ENCODE results near the gene TMEM238.

TMEM238 gene

DNA sequence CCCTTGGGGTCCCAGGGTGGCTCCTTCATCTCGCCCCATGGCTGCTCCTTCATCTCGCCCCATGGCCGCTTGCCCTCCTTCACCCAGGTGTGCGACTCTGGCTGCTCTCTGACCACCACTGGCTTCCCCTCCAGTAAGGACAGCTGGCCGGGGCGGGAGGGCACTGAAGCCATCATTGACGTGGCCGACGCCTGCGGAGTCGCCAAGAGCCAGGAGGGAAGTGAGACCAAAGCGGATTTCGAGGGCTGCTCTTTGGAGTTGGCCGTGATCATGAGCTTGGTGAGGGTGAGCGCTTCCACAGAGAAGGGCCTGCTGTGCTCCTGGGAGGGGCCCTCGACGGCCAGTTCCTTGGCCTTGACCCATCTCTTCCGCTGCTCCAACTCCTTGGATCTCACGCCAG lies 25.6 kb downstream of the TMEM238 start:
- DNase-seq (ENCODE audit: low spot score), result no peak

DNA sequence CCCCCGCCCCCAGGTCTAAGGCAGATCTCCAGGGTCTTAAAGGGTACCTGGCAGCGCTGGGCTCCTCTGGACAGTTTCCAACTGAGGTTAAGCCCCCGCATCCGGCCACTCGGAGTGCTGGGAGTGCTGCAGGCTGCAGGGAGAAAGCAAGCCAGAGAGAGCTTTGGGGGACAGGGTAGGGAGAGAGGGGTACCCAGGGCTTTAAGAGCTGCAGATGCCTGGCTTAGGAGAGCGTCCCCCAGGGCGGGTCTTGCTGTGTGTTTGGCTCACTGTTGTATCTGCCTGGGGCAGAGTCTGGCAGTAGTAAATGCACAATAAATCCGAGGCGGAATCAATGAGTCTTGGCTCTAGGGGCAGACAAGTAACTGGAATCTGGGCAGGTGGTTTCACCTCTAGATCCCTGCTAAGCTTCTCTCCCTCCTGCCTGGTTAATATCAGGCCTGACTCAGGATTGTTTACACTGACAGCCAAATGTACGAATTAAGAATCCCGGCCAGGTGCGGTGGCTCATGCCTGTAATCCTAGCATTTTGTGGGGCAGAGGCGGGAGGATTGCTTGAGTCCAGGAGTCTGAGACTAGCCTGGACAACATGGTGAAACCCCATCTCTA lies 28.8 kb downstream of the TMEM238 start:
- no peak for DNase-seq (ENCODE audit: low spot score)

DNA sequence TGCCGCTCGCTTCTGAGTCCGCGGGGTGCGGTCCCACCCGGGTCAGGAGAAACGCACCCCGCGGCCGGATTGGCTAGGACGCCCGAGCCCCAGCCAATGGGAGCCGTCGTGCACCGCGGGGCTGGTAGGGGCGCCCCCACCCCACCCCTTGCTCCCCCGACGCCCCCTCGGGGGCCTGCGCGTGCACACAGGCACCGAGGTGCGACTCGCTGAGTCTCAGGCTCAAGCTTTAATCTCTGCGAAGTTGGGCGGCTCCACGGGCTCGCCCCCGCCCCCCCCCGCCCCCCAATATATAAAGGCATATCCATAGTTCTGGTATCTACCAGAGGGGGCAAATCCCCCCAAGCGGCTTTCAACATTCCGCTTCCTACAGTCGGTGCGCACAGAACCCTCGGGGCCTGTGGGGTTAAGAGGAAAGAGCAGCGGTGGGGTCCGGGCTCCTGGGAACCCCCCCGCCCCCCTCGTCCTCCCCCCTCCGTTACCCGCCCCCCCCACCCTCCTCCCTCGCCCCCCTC lies 29.3 kb downstream of the TMEM238 start, which contains the start of gene COX6B2:
Gene COX6B2, minus strand, starts transcription at position 22 of the 515 bp plus-strand sequence. CDS start 198 bp downstream, outside the sequence.
- no peak for DNase-seq (ENCODE audit: low spot score)

DNA sequence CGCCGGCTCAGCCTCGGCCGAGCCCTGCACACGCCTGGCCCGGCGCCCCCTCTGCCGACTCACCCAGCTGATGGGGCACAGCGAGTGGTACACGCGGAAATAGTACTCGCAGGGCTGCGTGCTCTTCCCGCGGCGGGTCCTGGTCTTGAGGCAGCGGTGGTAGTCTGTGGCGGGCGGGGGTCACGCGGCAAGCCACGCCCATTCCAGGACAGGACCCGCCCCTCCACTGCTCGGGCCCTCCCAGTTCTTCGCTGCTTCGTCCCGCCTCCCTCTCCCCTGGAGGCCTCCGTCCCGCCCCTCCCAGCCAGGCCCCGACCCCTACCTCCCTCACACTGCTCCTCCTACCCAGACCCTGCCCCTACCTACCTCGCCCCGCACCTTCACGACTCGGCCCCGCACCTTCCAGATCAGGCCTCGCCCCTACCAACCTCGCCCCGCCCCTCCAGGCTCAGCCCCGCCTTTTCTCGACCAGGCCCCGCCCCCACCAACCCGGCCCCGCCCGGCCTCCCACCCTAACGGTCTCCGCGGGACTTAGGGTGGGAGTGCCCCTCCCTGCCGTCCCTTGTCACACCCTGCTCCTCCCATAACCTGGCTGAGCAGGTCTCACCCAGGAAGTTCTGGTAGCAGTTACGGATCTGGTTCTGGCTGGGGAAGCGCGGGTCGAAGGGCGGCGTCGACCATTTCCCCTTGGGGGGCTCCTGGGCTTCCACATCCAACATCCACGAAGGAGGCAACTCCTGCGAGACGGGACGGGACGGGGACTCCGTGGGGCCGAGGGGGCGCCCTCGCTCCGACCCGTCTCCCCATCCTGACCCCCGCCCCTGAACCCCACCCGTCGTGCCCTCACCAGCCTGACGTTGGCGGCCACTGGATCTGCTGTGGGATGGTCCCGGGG lies 30.0 kb downstream of the TMEM238 start:
- peak; percentile 91 for DNase-seq (ENCODE audit: low spot score)

DNA sequence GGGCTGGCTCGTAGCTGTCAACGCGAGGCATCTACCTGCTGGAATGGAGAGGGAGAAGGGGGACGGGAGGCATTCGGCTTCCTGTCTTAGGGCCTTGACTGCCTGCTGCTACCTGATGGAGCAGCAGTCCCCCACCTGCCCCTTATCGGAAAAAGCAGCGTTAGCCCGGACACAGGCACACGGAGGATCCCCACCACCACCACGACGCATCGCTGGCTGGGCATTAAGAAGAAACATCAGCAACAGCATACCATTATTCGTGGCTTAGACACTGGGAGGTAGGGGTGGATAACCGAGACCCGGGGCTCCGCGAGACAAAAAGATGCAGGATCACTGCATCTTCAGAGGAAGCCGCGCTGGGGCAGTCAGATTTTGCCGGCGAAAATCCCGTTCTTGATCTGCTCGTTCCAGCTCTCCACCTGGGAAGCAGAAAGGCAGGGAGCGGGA lies 30.7 kb downstream of the TMEM238 start:
- no peak for DNase-seq (ENCODE audit: low spot score)

DNA sequence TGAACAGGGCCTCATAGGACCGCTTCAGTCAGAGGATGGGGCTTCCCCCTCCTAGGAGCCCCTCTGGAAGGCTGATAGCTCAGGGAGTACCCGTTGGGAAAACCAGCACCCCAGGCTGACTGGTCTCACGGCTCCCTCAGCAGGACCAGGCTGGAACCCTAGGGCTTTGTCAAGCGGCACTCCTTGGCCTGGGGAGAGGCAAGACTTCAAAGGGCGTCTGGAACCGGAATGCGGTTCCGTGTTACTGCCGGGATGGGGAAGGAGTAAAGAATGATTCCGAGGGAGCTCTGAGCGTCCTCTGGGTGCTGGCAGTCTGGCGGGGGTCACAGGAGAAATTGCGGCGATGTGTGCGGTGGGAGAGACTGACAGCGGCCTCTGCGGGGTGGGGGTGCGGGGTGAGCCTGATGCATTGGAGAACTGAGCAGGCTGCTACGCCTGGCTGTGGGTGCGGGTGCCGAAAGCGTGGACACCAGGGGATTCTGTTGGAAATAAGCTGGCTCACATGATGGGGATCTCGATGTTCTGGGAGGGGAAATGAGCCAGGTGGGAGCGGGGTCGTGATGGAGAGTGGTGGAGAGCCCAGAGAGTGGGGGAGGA lies 31.4 kb downstream of the TMEM238 start:
- DNase-seq (ENCODE audit: low spot score), result no peak

DNA sequence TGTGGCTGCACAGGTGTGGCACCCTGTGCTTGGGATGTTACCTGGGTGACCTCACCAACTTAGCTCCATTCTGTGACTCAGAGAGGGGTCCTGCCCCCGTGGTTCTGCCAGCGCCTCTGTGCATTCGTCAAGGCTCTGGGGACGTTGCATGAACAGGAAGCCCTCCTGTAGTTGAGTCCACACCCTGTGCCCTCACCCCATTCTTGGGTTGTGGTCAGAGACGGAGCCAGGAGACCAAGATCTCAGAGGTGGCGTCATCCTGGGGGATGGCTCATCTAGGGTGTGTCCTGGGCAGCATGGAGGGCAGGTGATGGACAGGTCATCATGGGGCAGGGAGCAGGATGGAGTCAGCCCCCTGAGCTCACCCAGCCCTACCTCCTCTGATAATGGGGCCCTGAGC lies 32.1 kb downstream of the TMEM238 start:
- DNase-seq (ENCODE audit: low spot score), result no peak

DNA sequence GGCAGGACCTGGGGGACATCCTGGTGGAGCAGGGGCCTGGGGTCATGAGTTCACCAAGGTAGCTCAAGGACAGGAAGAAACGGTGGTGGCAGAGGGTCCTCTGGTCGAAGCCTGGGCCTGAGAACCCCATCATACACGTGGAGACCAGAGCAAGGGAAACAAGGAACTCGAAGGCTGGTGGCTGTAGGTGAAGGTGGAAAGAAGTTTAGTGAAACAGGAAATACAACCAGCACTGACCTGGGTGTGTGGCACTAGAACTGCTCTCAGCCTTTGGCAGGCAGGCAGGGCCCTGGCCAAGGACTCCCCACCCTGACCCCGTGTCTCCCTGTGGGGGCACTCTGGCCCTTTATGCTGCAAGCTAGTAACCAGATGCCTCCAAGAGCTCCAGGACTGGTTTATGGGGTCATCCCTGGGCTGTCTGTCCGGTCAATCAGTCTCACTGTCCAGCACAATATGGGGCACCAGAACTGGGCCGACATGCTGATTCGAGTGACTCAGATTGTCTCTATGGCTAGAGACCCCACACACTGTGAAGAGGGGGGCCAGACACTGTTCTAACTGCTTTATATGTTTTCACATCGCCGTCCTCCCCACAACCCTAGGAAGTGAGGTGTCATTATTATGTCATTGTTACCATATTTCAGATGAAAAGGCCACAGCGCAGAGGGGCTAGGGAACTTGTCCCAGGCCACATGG lies 33.3 kb downstream of the TMEM238 start:
- no peak for DNase-seq (ENCODE audit: low spot score)

DNA sequence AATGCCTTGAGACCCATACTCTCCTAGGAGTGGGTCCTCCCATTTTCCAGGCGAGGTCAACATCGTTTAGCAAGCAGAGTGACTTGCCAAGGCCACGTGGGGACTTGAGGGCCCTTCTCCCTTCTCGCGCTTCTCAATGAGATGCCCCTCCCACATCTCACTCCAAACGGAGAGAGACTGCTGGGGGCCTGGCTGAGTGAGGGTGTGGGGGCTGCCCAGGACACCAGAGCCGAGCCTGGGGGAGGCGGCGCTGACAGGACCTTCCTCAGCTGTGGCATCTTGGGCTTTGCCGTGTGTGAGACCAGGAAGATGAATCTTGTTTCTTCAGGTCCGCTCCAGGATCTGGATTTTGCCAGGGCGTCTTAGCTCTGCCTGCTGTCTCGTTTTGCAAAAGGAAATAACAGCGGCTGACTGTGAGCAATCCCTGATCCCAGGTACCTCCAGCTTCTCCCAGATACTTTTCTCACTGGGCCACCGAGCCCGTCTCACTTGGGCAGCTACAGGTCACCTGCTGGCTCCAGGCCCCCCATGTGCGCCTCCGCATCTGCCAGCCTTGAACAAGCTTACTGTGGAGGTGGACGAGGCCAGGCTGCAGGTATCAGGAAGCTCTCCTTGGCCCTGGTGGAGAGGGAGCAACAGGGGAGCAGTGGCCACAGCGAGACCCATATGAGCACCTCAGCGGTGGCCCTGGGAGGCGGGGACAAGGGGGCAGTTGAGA lies 35.6 kb downstream of the TMEM238 start:
- DNase-seq (ENCODE audit: low spot score), result no peak

DNA sequence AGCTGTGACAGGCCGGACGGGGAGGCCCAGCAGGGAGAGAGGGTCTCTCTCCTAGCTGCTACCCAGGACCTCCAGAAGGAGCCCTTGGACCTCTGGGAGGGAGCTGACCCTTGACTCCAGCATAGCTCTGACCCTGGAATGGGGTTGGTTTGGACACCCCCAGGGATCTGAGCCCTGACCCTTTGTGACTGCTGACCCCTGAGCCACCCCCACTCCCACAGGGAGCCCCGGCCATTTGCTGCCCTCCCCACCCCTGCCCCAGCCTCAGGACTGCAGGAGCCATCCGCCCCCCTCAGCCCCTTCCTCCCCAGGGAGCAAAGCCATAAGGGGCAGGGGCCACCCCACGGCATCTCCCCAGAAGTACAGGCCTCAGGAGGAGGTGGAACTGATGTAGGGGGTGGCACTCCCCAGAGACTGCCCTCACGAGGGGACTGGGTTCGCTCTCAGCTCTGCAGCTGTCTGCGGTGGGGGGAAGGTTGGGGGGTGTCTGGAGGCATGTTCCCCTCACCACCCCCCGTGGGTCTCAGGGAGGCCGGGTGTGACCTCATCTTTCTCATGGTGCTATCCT lies 36.6 kb downstream of the TMEM238 start:
- DNase-seq (ENCODE audit: low spot score), result no peak

DNA sequence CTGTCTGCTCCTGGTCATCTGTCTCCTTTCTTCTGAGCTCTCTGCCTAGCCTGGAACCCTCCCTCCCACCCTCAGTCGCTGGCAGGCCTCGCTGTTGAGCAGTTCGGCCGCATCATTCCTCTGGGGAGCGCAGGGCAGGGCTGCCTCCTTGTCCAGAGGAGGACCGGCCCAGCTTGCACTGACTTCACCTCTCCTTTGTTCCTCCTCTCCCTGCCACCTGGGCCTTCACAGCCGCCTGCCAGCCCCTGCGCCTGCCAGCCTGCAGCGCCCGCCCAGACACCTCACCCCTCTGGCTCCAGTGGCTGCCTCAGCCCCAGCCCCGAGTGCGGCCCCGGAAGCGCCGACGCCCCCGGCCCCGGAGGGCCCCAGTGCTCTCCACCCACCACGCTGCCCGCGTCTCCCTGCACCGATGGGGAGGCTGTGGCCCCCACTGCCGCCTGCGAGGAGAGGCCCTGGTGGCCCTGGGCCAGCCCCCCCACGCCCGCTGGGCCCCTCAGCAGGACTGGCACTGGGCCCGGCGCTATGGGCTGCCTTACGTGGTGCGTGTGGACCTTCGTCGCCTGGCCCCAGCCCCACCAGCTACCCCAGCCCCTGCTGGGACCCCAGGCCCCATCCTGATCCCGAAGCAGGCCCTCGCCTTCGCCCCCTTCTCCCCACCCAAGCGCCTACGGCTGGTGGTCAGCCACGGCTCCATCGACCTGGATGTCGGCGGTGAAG lies 37.2 kb downstream of the TMEM238 start:
- DNase-seq (ENCODE audit: low spot score), result no peak

DNA sequence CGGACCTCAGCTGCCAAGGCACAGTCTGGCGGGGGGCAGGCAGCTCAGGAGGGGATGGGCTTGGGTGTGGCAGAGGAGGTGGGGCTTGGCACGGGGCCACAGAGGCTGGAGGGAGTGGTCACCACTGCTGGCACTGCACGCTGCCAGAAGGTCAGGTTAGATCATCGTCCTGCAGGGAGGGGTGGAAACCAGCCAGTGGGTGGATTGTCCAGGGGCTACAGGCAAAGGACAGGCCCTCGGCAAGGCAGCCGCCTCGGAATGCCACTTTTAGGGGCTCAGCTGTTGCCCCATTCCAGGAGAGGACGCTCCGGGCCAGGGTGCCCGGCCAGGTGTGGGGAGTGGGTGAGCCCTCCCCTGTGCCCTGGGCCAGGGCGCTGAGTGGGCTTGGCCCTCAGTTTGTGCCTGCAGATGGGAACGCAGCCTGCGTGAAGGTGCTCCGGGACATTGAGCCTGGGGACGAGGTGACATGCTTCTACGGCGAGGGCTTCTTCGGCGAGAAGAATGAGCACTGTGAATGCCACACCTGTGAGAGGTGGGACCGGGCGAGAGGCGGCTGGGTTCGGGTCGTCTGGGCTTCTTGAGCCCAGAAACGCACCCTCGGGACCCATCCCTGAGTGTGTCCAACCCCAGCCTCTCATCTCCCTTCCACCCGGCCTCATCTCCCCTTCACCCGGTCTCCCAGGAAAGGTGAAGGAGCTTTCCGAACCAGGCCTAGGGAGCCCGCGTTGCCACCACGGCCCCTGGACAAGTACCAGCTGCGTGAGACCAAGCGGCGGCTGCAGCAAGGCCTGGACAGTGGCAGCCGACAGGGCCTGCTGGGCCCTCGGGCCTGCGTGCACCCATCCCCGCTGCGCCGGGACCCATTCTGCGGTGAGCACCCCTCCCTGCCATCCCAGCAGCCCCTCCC lies 38.0 kb downstream of the TMEM238 start:
- no peak for DNase-seq (ENCODE audit: low spot score)

DNA sequence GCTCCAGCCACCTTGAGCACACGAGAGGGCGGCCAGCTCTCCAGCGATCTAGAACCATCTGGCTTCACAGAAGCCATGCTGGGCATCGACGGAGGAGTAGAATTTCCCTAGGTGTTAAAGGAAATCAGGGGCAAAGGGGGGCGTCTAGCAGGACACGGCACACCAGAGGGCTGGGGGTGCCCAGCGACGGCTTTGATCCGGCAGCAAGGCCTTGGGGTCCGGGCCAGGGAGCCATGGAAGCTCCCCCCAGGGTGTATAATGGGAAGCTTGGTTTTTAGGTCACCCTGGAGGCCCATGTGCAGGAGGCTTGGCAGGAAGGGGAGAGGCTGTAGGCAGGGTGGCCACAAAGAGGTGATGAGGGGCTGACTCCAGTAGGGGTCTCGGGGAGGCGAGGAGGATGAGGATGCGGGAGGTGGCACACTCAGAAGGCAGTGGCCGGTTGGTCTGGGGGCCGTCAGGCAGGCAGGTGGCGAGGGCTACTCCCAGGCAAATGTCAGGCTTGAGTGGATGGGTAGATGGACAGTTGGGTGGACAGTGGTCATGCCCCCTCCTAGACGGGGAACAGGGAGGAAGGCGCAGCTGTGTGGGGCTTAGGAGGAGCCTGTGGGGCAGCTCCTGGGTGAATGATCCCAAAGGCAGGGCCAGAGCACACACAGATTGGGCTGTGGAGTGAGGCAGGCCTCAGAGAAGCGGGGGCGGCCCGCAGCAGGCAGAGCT lies 38.8 kb downstream of the TMEM238 start:
- no peak for DNase-seq (ENCODE audit: low spot score)

DNA sequence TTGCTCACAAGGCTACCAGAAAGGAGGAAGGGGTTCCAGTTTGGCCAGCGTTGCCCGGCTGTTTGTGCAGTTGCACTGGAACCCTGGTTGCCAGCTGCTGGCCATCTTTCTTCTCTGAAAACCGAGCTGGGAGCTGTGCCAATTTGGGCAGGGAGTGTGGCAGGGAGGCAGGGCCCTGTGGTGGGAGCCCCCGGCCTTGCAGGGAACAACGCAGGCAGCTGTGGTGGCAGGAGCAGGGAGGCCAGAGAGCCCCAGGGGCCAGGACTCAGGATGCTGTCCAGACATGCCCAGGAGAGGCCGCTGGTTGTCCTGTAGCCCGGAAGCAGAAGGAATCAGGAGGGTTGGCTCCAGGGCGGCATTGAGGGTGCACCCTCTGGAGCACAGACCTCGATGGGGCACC lies 39.6 kb downstream of the TMEM238 start:
- DNase-seq (ENCODE audit: low spot score), result no peak

DNA sequence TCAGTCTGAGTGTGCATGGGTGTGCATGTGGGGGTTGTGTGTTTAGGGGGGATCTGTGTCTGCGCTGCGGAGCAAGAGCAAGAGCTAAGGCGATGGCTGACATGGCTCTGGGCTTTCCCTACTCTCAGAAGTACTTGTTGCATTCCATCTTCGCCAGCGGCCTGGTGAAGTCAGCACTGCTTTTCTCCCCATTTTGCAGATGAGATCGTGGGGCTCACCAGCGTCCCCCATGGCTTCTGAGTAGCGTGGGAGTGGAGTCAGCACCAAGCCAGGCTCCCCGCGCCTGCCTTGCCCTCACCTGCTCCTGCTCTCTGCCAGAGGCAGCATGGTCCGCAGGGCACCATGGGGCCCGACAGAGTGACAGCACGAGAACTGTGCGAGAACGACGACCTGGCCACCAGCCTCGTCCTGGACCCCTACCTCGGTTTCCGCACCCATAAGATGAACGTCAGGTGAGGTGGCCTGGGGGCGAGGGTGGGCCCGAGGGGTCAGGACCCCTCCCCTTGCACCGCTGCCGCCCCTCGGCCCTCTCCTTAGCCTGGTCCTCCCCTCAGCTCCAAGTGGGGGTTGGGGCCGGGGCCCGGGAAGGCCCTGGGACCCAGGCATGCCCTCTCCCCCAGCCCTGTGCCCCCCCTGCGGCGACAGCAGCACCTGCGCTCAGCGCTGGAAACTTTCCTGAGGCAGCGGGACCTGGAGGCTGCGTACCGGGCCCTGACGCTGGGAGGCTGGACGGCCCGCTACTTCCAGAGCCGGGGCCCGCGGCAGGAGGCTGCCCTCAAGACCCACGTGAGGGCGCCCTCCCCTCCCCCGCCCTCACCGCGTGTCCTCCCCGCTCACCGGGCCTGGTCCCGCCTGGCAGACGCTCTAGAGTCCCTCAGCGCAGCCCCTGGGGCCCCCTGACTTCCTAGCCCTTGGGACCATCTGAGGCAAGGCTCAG lies 42.2 kb downstream of the TMEM238 start:
- no peak for DNase-seq (ENCODE audit: low spot score)

DNA sequence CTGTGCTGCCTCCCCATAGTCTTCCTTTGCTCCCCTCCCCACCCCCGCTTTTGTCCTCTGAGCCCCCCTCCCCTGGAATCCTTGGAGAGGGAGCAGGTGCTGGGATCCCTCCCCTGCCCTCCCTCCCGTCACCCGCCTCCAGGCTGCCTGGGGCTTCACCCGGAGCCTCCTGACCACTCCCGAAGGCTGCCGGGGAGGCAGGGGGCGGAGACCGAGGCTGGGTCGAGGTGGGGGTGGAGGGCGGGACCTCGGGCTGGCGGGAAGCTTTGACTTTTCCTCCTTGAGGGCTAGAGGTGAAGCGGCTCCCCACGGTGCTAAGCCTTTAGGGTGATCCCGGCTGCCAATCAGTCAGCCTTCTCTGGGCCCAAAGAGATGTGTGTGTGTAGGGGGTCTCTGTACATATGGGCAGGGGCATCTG lies 42.9 kb downstream of the TMEM238 start:
- DNase-seq (ENCODE audit: low spot score), result peak; percentile 93

DNA sequence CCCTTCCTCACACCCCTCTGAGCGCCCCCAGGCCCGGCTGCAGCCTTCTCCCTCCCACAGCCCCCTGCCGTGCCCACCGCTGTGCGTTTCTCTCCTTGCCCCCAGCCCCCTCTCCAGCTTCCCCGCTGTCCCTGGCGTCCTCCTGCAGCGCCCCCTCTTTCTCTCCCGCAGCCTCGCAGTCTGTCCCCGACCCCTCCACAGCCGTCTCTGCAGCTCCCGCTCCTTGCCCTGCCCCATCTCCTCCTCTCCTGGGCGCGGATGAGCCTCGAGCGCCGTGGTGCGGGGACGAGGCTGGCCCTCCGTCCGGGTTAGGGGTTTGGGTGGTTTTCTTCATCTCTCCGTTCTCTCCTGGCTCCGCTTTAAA lies 43.3 kb downstream of the TMEM238 start:
- DNase-seq (ENCODE audit: low spot score), result no peak

Data from GM03348 (cell line).